Liver (tissue), 3 donors: Measurements from ENCODE around the gene KMT2A.

Experiments
- FOXA2 ChIP-seq: IDR thresholded peaks from 2 replicates; pipeline ENCODE4 v1.6.1; 2016; ENCODE audit warnings: antibody characterized with exemption
- GABPA ChIP-seq, 2 donors: IDR thresholded peaks in 1 of 2; conservative IDR thresholded peaks in 1 of 2; 2 replicates each; pipeline ENCODE4 v1.6.1; 2016; ENCODE audit warnings: antibody characterized with exemption in 2 of 2, mild to moderate bottlenecking in 1 of 2, moderate library complexity in 1 of 2
- HNF4G ChIP-seq: IDR thresholded peaks from 2 replicates; pipeline ENCODE4 v1.6.1; 2016; ENCODE audit warnings: antibody characterized with exemption
- JUND ChIP-seq, 2 donors: IDR thresholded peaks; 2 replicates each; pipeline ENCODE4 v1.6.1; 2016; ENCODE audit warnings: antibody characterized with exemption in 2 of 2
- RAD21 ChIP-seq, 2 donors: IDR thresholded peaks; 2 replicates each; pipeline ENCODE4 v1.6.1; 2016; ENCODE audit warnings: antibody characterized with exemption in 2 of 2, mild to moderate bottlenecking in 2 of 2
- RXRA ChIP-seq, 2 donors: IDR thresholded peaks; 2 replicates each; pipeline ENCODE4 v1.6.1; 2017 to 2018; ENCODE audit warnings: antibody characterized with exemption in 2 of 2, mild to moderate bottlenecking in 1 of 2
- SP1 ChIP-seq: IDR thresholded peaks from 2 replicates; pipeline ENCODE4 v1.6.1; 2018; ENCODE audit warnings: antibody characterized with exemption, mild to moderate bottlenecking
- TAF1 ChIP-seq: conservative IDR thresholded peaks from 2 replicates; pipeline ENCODE4 v1.6.1; 2016; ENCODE audit warnings: antibody characterized with exemption, mild to moderate bottlenecking
- TF ChIP-seq, protein P1 (sequence below): fragments of 150-350 bp; IDR thresholded peaks from 2 replicates; pipeline ENCODE4 v1.5.1; 2017; ENCODE audit warnings: improper control_type of control experiment, low read depth, low read length; ENCODE audit not compliant: missing input control
- TF ChIP-seq, protein P2 (sequence below): IDR thresholded peaks from 2 replicates; pipeline ENCODE4 v1.6.1; 2016; ENCODE audit warnings: antibody characterized with exemption
- TF ChIP-seq, protein P3 (sequence below): IDR thresholded peaks from 2 replicates; pipeline ENCODE4 v1.6.1; 2016; ENCODE audit warnings: antibody characterized with exemption
- donor health status: healthy.
- donor health status: healthy.

DNA sequence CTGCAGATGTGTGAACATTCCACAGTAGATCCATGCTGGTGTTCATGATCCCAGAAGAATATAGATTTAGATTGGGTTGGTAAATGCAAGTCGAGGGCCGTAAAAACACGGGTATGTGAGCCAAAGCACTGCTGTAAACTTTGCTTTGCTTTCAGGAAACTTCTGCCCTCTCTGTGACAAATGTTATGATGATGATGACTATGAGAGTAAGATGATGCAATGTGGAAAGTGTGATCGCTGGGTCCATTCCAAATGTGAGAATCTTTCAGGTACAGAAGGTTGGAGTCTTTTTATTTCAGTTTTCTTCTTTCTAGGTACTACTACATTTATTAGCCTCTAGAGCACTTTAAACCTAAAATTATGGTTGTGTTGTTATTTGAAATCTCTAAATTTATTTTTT lies 54.7 kb downstream of the KMT2A start:
- TF ChIP-seq TAF1 (no peak), RAD21 (IDR thresholded peaks at IDR 0.05) (no peak), SP1 (no peak), JUND (IDR thresholded peaks at IDR 0.05) (no peak), GABPA (IDR thresholded peaks at IDR 0.05 in 1 of 2, conservative IDR thresholded peaks at IDR 0.05 in 1 of 2) (no peak), FOXA2 (no peak), RXRA (IDR thresholded peaks at IDR 0.05) (no peak), HNF4G (no peak)
- TF ChIP-seq, protein P1, sequence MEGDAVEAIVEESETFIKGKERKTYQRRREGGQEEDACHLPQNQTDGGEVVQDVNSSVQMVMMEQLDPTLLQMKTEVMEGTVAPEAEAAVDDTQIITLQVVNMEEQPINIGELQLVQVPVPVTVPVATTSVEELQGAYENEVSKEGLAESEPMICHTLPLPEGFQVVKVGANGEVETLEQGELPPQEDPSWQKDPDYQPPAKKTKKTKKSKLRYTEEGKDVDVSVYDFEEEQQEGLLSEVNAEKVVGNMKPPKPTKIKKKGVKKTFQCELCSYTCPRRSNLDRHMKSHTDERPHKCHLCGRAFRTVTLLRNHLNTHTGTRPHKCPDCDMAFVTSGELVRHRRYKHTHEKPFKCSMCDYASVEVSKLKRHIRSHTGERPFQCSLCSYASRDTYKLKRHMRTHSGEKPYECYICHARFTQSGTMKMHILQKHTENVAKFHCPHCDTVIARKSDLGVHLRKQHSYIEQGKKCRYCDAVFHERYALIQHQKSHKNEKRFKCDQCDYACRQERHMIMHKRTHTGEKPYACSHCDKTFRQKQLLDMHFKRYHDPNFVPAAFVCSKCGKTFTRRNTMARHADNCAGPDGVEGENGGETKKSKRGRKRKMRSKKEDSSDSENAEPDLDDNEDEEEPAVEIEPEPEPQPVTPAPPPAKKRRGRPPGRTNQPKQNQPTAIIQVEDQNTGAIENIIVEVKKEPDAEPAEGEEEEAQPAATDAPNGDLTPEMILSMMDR, result no peak
- TF ChIP-seq, protein P2, sequence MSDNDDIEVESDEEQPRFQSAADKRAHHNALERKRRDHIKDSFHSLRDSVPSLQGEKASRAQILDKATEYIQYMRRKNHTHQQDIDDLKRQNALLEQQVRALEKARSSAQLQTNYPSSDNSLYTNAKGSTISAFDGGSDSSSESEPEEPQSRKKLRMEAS, result no peak
- TF ChIP-seq, protein P3, sequence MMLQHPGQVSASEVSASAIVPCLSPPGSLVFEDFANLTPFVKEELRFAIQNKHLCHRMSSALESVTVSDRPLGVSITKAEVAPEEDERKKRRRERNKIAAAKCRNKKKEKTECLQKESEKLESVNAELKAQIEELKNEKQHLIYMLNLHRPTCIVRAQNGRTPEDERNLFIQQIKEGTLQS, result no peak
